K562 (cell line): ENCODE data around the gene PLAGL1. TPM values are rescaled to one million over a fixed set of nuclear protein-coding genes. Genes with fewer than 3 reads are reported as not detected.
A peak's percentile ranks its signal among the peaks of the same experiment; 100 is the strongest.

Experiments
- ATAC-seq: fragments of 200-7000 bp; cut with Tn5 transposase; 3 replicates; pipeline ENCODE4 v1.9.1; 2020; ENCODE audit warnings: moderate library complexity
- BruUV-seq: library from RNA; stranded (reverse); fragments of 400-500 nt; replicated peaks from 2 replicates; lab custom pipeline; 2021; lab: Mats Ljungman, UMichigan
- CTCF ChIA-PET: fragments of 300-600 bp; formaldehyde crosslinking; extraction: SDS; loops from one replicate; lab custom pipeline; 2021; ENCODE audit warnings: low intra/inter-chr PET ratio; lab: Yijun Ruan, JAX
- POLR2A ChIA-PET: fragments of 300-600, 350-650 bp; sonication (Branson Sonifier 250); formaldehyde crosslinking; extraction: SDS; loops from one replicate; lab custom pipeline; 2021; ENCODE audit warnings: antibody characterized with exemption, inconsistent platforms; lab: Yijun Ruan, JAX
- DNase-seq, 4 experiments: peaks; one replicate each; pipeline versions ENCODE4 v3.0.0 to v3.0.0-alpha.2; 2011 to 2018; ENCODE audit warnings: low spot score in 3 of 4, mixed read lengths in 3 of 4; ENCODE audit errors: extremely low read depth in 1 of 4
- FAIRE-seq: peaks from 2 replicates; lab custom pipeline; 2011; peaks lifted over from hg19 to GRCh38; lab: Jason Lieb, UNC
- H2AFZ ChIP-seq: 2 replicates; pipeline ENCODE4 v1.6.0; 2011; ENCODE audit warnings: low read depth, low read length, control low read depth, inconsistent platforms
- H3K27ac ChIP-seq: fragments of 200-600 bp; 3 replicates; pipeline ENCODE4 v1.8.0; 2011; ENCODE audit warnings: low read depth, mild to moderate bottlenecking, control low read depth, inconsistent platforms, low read length, moderate library complexity, mixed read lengths; ENCODE audit errors: extremely low read depth
- H3K27me3 ChIP-seq, 2 experiments: fragments of 300-600 bp in 1 of 2; 2 replicates in 1 of 2; 3 replicates in 1 of 2; pipeline versions ENCODE4 v1.6.0 to v1.8.0; 2011; ENCODE audit warnings: inconsistent platforms in 2 of 2, low read length in 2 of 2, mild to moderate bottlenecking in 1 of 2, mixed read lengths in 1 of 2, moderate library complexity in 1 of 2; ENCODE audit not compliant: control insufficient read depth in 2 of 2, insufficient read depth in 2 of 2
- H3K36me3 ChIP-seq: fragments of 300-600 bp; 3 replicates; pipeline ENCODE4 v1.8.0; 2011; ENCODE audit warnings: mild to moderate bottlenecking, low read length, inconsistent platforms; ENCODE audit not compliant: control insufficient read depth, insufficient read depth
- H3K4me1 ChIP-seq, 2 experiments: fragments of 200-600 bp in 1 of 2; replicated peaks in 1 of 2; 2 replicates in 1 of 2; 3 replicates in 1 of 2; pipeline versions ENCODE4 v1.5.1 to v1.8.0; 2011; ENCODE audit warnings: inconsistent platforms in 2 of 2, low read length in 2 of 2, mild to moderate bottlenecking in 1 of 2, mixed read lengths in 1 of 2, moderate library complexity in 1 of 2; ENCODE audit not compliant: control insufficient read depth in 2 of 2, insufficient read depth in 2 of 2
- H3K4me2 ChIP-seq: 2 replicates; pipeline ENCODE4 v1.6.1; 2011; ENCODE audit warnings: low read length, control low read depth, inconsistent platforms, mixed read lengths; ENCODE audit not compliant: insufficient read depth
- H3K4me3 ChIP-seq: fragments of 200-600 bp; sonication (generic), shearing (Covaris generic); 2 replicates; pipeline ENCODE4 v1.5.1; 2016; ENCODE audit warnings: control low read depth, inconsistent platforms
- H3K79me2 ChIP-seq: fragments of 200-600 bp; 3 replicates; pipeline ENCODE4 v1.8.0; 2011; ENCODE audit warnings: low read length, inconsistent platforms; ENCODE audit not compliant: control insufficient read depth, insufficient read depth
- H3K9ac ChIP-seq, 2 experiments: 2 replicates each; pipeline versions ENCODE4 v1.6.0 to v1.6.1; 2011; ENCODE audit warnings: low read depth in 2 of 2, low read length in 2 of 2, control low read depth in 1 of 2, inconsistent platforms in 1 of 2, mild to moderate bottlenecking in 1 of 2, mixed read lengths in 1 of 2; ENCODE audit not compliant: insufficient read depth in 1 of 2
- H3K9me1 ChIP-seq: one replicate; pipeline ENCODE4 v1.6.0; 2011; ENCODE audit warnings: inconsistent platforms, mild to moderate bottlenecking, low read length, moderate library complexity; ENCODE audit not compliant: control insufficient read depth, insufficient read depth
- H3K9me3 ChIP-seq: replicated peaks from 2 replicates; pipeline ENCODE4 v1.5.1; 2011; ENCODE audit warnings: low read depth, low read length, inconsistent platforms; ENCODE audit not compliant: control insufficient read depth, insufficient read depth
- H4K20me1 ChIP-seq: replicated peaks from 2 replicates; pipeline ENCODE4 v1.6.1; 2011; ENCODE audit warnings: low read length, inconsistent platforms, mixed read lengths; ENCODE audit not compliant: control insufficient read depth, insufficient read depth
- ARNT ChIP-seq, 2 experiments: fragments of 450-650 bp; IDR thresholded peaks; 2 replicates each; pipeline ENCODE4 v1.6.1; 2016; ENCODE audit warnings: mild to moderate bottlenecking in 1 of 2
- CLOCK ChIP-seq: fragments of 250-450 bp; sonication (Bioruptor Pico); IDR thresholded peaks from 2 replicates; pipeline ENCODE4 v1.4.0; 2020; ENCODE audit warnings: mild to moderate bottlenecking, moderate library complexity, borderline replicate concordance
- CREB1 ChIP-seq, 2 experiments: sonication (generic) in 1 of 2; formaldehyde crosslinking in 1 of 2; IDR thresholded peaks; 2 replicates each; pipeline versions ENCODE4 v1.6.1 to v1.8.0; 2012 to 2022; ENCODE audit warnings: inconsistent platforms in 1 of 2, mild to moderate bottlenecking in 1 of 2, missing genetic modification reagents in 1 of 2, moderate library complexity in 1 of 2
- FOXP4 ChIP-seq: sonication (generic); formaldehyde crosslinking; IDR thresholded peaks from 2 replicates; pipeline ENCODE4 v1.8.0; 2022; ENCODE audit warnings: mild to moderate bottlenecking, missing genetic modification reagents, borderline replicate concordance
- HSF4 ChIP-seq: fragments of 250-450 bp; sonication (Bioruptor Pico); IDR thresholded peaks from 2 replicates; pipeline ENCODE4 v2.1.2; 2022; ENCODE audit warnings: mild to moderate bottlenecking, moderate library complexity, borderline replicate concordance
- MEF2A ChIP-seq: IDR thresholded peaks from 2 replicates; pipeline ENCODE4 v1.6.1; 2011; ENCODE audit warnings: low read depth, mild to moderate bottlenecking, low read length, moderate library complexity; ENCODE audit not compliant: control insufficient read depth
- PURB ChIP-seq: sonication (generic); formaldehyde crosslinking; IDR thresholded peaks from 2 replicates; pipeline ENCODE4 v1.9.0; 2021; ENCODE audit warnings: low read depth, mild to moderate bottlenecking, missing genetic modification reagents
- STAT6 ChIP-seq: sonication (generic); formaldehyde crosslinking; IDR thresholded peaks from 2 replicates; pipeline ENCODE4 v1.8.1; 2023; ENCODE audit warnings: mild to moderate bottlenecking, missing genetic modification reagents
- THAP12 ChIP-seq: fragments of 250-450 bp; sonication (Bioruptor Pico); IDR thresholded peaks from 2 replicates; pipeline ENCODE4 v1.9.0; 2021; ENCODE audit warnings: mild to moderate bottlenecking, inconsistent platforms
- ZFP30 ChIP-seq: fragments of 250-450 bp; sonication (Bioruptor Pico); IDR thresholded peaks from 2 replicates; pipeline ENCODE4 v1.8.0; 2022; ENCODE audit warnings: moderate library complexity, mild to moderate bottlenecking, inconsistent platforms, borderline replicate concordance
- ZSCAN32 ChIP-seq: fragments of 450-650 bp; formaldehyde crosslinking; IDR thresholded peaks from 2 replicates; pipeline ENCODE4 v1.4.0; 2020; ENCODE audit warnings: mild to moderate bottlenecking, moderate library complexity
- in situ Hi-C: fragments of 300-500 bp; cut with MboI; formaldehyde crosslinking; loops from 4 replicates; pipeline ENCODE4 v1.15.0; 2018; ENCODE audit warnings: inconsistent platforms, mixed read lengths
- intact Hi-C: fragments of 100-400 bp; cut with micrococcal nuclease; formaldehyde crosslinking; loops from 2 replicates; pipeline ENCODE4 v1.14.2; 2022
- polyA plus RNA-seq, 8 experiments: library from polyadenylated mRNA; depleted of rRNA in 4 of 8; stranded (reverse) in 5 of 8; unstranded in 3 of 8; fragments of >200 nt; fragmentation: Nextera tagmentation in 2 of 8; fragmentation: Illumina TruSeq in 1 of 8; extraction: Ambion mirVana in 2 of 8; extraction: Trizol in 1 of 8; gene quantifications; 2 replicates each; pipeline versions ENCODE4 v1.2.1 to v1.2.3, GENCODE V29; 2011 to 2014; ENCODE audit warnings: inconsistent platforms in 1 of 8, missing spikeins in 1 of 8
- total RNA-seq, 7 experiments: library from RNA; depleted of rRNA in 6 of 7; stranded (reverse); fragments of >200 nt in 6 of 7; fragmentation: Illumina TruSeq in 2 of 7; extraction: Trizol in 2 of 7; gene quantifications; 2 replicates each; pipeline versions ENCODE4 v1.2.1 to v1.2.3, GENCODE V29; 2011 to 2021; ENCODE audit warnings: low replicate concordance in 1 of 7

Gene PLAGL1
- total and polyA plus RNA-seq, 9 of the 15 experiments (the other 6 are each of a cell fraction or from before 2014, with no cell fraction given): 4.9 to 29.6 (median 13.2) TPM

DNA sequence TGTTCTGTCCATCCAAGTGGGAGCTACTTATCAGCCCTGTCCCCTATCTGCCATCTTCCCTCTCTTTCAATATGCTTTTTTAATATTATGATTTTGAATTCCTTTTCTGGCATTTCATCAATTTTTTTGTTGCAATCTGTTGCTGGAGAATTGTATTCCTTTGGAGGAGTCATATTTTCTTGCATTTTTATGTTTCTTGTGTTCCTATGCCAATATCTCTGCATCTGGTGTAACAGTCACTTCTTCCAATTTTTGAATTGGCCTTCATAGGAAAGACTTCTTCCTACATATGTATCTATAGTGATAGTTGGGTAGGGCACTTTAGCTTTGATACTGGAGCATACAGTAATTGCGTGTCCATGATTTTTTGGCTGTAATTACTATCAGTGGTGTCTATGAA lies 73.7 kb downstream of the PLAGL1 start (continued):
- TF ChIP-seq CLOCK (CRISPR knock-in tag): no peak

DNA sequence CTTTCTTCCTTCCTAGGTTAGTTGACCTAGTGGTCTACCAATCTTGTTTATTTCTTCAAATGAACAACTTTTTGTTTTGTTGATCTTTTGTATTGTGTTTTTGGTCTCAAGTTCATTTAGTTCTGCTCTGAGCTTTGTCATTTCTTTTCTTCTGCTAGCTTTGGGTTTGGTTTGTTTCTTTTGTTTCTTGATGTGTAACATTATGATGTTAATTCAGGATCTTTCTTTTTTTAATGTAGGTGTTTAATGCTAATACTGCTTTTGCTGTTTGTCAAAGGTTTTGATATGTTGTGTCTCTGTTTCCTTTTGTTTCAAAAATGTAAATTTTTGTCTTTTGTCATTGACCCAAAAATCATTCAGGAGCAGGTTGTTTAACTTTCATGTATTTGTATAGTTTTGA lies 78.1 kb downstream of the PLAGL1 start:
- DNase-seq (no peak), ATAC-seq (no peak), FAIRE-seq (peak; percentile 44)
- H3K27ac ChIP-seq: no peak overlapping the region
- no peaks in the 10 kb centered on the region for H3K4me1 ChIP-seq
- H3K9me1 ChIP-seq: no peaks in the 10 kb centered on the region
- in situ Hi-C loops: no loop called here
- no peak overlapping the region for H2AFZ ChIP-seq
- no peak overlapping the region for H3K4me2 ChIP-seq
- CTCF ChIA-PET: no interaction called here
- intact Hi-C loops: no loop called here
- peaks cover 0 to 5% of the 10 kb centered on the region in 2 experiments; a peak in 1 of 5 replicates for H3K27me3 ChIP-seq
- no peaks in the 10 kb centered on the region for H3K36me3 ChIP-seq
- H4K20me1 ChIP-seq: no peaks in the 10 kb centered on the region
- no TSS peak for BruUV-seq
- no peaks in the 10 kb centered on the region for H3K9me3 ChIP-seq
- POLR2A ChIA-PET: no interaction called here
- no peaks in the 10 kb centered on the region for H3K79me2 ChIP-seq
- no peak overlapping the region for H3K9ac ChIP-seq
- no peak overlapping the region for H3K4me3 ChIP-seq
- TF ChIP-seq PURB (CRISPR knock-in tag): no peak
- no peak for TF ChIP-seq HSF4 (CRISPR knock-in tag)
- no peak for TF ChIP-seq ZFP30 (CRISPR knock-in tag)
- no peak for TF ChIP-seq FOXP4 (CRISPR knock-in tag)
- no peak for TF ChIP-seq CREB1 (IDR thresholded peaks at IDR 0.05)
- no peak for TF ChIP-seq CREB1 (CRISPR knock-in tag; IDR thresholded peaks at IDR 0.05)
- TF ChIP-seq MEF2A: no peak
- no peak for TF ChIP-seq THAP12 (CRISPR knock-in tag)
- TF ChIP-seq ZSCAN32 (CRISPR knock-in tag): no peak
- no peak for TF ChIP-seq STAT6 (CRISPR knock-in tag)
- TF ChIP-seq ARNT (IDR thresholded peaks at IDR 0.05): no peak
